Measurements from ENCODE around the gene PEPD.
"Not testable (repeated sequence)": the region's sequence is repeated elsewhere in the genome, so short reads cannot be mapped to it uniquely, and the experiment has no call there.

Gene PEPD

GRCh38 chr19:33479570-33479969 lies 42.0 kb downstream of the PEPD start:
- in situ Hi-C loops (cut with MboI; ENCODE audit: low sequenced_read_pairs) = not testable (repeated sequence)

DNA sequence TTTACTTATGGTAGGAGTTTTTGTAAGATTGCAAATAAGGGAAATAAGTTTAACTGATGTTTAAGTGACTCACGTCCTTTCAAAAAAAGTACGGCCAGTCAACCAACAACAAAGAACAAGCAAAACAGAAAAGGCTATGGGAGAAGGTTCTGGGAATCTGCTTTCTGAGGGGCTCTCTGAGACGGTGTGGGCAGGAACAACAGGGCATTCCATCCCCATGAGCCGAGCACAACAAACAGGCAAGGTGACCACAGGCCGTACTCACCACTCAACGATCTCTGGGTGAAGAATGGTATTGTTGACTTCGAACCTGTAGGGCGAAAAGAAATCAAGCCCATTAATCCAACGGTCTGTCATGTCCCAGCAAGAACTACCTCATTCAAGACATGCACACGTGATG lies 43.8 kb downstream of the PEPD start:
- in situ Hi-C loops (cut with MboI; ENCODE audit: low sequenced_read_pairs) = no loop called here

- in situ Hi-C loops (cut with MboI; ENCODE audit: low sequenced_read_pairs) = no loop called here
Measured at GRCh38 chr19:33476151-33476707, 45.4 kb downstream of the PEPD start.

- in situ Hi-C loops (cut with MboI; ENCODE audit: low sequenced_read_pairs) = no loop called here
Measured at GRCh38 chr19:33473653-33474305, 47.8 kb downstream of the PEPD start.

- in situ Hi-C loops (cut with MboI; ENCODE audit: low sequenced_read_pairs) = no loop called here
Measured at GRCh38 chr19:33472691-33473652, 48.6 kb downstream of the PEPD start.

DNA sequence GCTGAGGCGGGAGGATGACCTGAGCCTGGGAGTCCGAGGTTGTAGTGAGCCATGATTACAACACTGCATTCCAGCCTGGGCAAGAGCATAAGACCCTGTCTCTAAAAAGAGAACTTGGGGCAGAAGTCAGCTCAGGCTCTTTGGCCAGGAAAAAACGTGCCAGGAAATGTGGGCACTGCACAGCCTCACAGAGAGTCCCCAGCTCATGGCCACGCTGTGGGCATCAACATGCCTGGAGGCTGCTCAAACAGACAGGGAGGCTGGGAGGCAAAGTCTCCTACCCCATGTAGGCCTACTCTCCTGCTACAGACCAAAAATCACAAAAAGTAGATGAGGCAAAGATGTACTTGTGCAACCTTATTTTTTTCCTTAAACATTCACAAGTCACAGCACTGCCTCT lies 49.4 kb downstream of the PEPD start:
- in situ Hi-C loops (cut with MboI; ENCODE audit: low sequenced_read_pairs) = no loop called here

GRCh38 chr19:33471111-33471996 lies 50.2 kb downstream of the PEPD start:
- in situ Hi-C loops (cut with MboI; ENCODE audit: low sequenced_read_pairs) = no loop called here

DNA sequence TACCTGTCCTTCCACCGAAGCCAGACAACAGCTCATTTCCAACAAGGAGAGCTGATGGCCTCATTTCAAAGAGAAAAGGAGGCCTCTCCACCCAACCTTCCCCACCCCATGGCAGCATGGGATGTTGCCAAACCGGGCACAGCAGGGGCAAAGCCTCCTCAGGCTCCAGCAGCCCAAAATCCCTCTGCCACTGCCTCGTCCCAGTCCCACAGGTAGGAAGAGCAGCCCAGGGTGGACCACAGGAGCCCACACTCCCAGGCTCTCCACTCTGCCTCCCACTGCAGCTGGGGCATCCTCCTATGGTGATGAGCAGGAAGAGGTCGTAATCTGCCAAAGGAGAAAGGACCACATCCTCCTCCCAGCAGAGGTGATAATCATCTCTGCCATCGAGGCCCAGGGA lies 50.9 kb downstream of the PEPD start:
- in situ Hi-C loops (cut with MboI; ENCODE audit: low sequenced_read_pairs) = no loop called here

DNA sequence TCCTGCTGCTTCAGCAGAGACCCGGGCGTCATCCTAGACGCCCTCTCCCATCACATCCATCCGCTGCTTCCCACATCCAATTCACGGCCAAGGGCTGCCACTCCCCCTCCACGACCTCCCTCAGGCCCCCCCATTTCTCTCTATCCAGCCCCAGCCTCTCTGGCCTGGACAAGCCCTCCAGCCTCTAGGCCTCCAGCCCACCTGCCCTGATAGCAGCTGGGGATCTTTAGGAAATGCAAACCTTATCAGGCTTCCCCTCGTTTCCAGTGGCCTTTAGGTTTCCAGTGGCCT lies 51.6 kb downstream of the PEPD start:
- in situ Hi-C loops (cut with MboI; ENCODE audit: low sequenced_read_pairs) = no loop called here

DNA sequence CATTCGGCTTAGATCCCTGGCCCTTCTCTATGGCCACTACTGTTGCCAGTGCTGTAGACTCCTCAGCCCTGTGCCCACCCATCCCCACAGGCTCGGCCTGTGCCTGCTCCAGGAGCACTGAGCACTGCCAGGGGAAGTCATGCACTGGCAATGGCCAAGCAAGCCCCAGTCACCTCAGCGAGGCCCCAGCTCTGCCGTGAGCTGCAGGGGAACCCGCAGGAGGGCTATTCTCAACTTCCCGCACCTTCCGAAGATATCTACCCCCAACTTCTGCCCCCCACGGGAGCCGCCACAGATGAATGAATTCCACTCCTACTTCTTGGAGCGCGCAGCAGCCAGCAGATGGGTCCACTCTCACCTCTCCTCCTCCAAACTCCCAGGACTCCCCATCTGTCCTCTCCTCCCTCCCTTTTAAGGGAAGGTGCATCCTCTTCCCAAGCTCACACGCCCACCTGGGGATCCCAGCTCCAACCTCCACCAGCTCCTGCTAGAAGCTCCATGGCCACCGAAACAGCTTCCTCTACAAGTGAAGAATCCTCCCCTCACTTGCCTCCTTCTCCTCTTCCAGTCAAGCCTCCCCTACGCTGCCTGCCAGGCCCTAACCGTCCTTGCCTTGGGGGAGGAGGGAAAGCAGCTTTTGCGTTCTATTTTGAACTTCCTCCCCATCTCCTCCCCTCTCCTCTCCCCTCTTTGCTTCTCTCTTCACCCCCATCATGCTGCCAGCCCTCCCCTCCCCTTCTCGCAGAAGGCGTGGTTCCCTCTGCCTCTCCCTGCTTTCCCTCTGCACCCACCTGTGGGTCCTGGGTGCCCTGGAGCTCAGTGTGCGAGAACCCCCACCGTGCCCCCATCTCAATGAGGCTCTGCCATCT lies 52.2 kb downstream of the PEPD start:
- in situ Hi-C loops (cut with MboI; ENCODE audit: low sequenced_read_pairs) = no loop called here

DNA sequence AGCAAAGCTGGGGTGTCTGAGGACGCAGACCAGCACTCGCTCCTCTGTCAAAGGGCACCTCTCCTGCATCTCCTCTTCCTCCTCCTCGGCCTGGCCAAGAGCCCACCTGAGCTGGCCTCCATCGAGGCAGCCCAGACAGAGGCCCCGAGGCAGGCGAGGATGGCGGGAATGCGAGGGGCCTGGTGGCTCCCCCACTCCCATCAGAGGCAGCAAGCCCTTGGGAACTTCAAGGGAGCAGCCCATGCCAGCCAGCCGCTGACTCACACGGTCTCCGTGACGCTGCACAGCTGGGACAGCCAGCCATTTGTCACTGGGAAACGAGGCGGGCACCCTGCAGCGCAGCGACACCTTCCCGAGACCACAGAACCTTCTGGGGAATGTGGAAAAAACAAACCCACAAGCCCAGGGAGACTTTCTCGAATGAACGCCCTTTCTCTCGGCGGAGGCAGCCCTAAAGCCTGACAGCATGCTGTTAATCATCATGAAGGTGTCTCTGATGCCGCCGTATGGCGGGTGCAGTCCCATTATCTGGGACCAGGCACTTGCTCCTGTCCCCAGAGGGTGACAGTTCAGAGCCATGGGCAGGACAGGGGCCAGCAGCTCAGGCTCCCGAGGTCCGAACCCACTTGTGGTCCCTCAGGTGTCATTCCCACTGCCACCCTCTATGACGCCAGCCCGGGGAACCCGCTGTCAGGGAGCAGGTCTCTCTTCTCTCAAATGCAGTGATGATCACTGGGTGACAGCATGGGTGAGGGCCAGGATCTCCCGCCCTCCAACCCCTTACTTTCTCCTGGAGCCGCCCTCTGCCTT lies 53.0 kb downstream of the PEPD start:
- in situ Hi-C loops (cut with MboI; ENCODE audit: low sequenced_read_pairs) = no loop called here

- in situ Hi-C loops (cut with MboI; ENCODE audit: low sequenced_read_pairs) = no loop called here
Measured at GRCh38 chr19:33467851-33468250, 53.7 kb downstream of the PEPD start.

DNA sequence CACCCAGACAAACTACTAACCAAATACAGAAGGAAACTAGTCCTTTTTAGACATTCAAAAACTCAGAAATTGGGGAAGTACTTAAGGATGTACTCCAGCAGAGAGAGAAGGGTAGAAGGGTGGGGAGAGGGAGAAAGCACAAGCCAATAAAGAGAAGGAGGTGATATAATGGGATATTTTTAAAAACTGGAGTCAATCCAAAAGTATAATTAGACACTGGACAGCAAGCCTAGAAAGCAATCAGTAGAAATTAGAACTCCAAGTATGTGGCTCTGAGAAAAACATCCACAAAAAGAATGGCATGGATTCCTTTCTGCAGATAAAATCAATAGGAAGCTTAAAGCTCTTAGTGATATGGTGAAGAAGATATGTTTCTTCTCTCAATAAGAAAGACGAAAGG lies 55.8 kb downstream of the PEPD start:
- in situ Hi-C loops (cut with MboI; ENCODE audit: low sequenced_read_pairs) = no loop called here

DNA sequence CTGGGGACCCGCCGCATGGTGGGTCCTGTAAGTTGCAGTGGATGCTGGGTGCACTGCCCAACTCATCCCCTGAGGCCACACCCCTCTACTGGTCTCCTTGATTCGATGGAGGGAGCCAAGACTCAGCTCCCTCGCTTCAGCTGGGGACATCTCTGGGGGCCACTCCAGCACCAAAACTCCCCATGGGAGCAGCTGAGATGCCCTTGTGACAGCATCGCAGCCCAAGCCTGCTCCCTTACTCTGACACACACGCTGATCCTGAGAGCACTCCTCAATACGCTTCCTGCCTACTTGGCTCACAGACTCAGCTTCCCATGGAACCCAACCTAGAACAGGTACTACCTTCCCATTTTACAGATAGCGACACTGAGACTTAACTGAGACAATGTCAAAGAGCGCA lies 56.2 kb downstream of the PEPD start:
- in situ Hi-C loops (cut with MboI; ENCODE audit: low sequenced_read_pairs) = no loop called here

GRCh38 chr19:33464733-33465115 lies 56.9 kb downstream of the PEPD start:
- in situ Hi-C loops (cut with MboI; ENCODE audit: low sequenced_read_pairs) = no loop called here

DNA sequence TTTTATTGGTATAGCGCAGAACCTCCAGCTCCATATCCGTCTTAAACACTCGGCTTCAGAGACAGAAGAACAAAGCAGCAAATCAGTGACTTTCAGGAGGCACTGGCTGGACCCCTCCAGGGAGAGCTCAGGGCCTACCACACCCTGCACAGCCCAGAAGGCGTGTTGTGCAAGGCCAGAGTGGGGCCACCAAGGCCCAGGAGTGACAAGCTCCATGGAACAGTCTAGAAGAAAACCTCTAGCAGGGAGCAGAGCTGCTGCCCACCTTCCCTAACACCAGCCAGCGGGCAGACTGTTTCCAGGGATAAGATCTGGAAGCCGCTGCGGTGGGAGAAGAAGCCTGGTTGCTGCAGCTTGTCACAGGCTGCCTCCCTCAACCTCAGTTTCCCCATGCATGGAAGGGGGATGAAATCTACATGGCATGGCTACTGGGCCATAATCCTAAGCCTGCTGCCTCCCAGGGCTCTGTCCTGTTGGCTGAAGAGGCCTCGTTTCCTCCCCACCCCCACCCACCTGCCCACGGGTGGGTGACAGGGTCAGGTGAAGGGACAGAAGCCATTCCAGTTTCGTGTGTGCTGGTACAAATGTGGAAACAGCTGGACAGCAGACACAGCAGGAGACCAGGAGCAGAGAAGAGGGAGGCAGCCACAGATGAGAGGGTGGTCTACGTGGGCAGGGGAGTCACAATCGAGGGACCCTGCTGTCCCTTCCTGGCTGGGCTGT lies 57.4 kb downstream of the PEPD start:
- in situ Hi-C loops (cut with MboI; ENCODE audit: low sequenced_read_pairs) = no loop called here

GRCh38 chr19:33463199-33463598 lies 58.4 kb downstream of the PEPD start:
- in situ Hi-C loops (cut with MboI; ENCODE audit: low sequenced_read_pairs) = no loop called here

DNA sequence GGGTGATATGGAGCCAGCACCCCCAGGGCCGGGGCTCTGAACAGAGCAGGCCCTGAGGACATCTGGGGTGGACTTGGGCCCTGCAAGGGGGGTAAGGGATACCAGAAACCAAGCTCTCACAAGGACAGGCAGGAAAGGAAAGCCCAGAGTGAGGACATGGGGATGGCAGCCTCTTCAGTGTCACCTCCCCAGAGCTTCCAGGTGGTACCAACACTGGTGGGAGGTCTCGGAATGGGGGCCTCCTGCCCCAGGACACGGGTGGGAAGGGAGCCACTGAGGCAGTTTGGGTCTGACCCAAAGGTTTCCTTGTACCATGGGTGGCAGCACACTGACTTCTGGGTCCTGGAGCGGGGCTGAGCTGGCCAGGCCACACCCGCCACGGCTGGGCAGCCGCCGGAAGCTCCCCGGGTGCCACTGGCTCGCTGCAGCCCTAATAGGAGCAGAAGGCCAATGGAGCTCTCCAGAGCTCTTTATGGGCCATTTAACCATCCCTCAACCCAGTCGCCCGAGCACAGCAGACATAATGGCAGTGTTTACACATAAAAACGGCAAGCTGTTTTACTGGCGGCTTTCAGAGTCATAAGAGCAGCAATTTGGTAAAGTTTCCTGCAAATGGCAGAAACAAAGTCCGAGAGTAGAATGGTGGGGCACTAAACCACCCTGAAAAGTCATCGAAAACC lies 59.3 kb downstream of the PEPD start:
- in situ Hi-C loops (cut with MboI; ENCODE audit: low sequenced_read_pairs) = no loop called here

Data from HL-60/S4 treated with phorbol 12-myristate 13-acetate at 8.2 ng/mL for 4 days and 3 days (cell line).